ENCODE data around the gene RXRA.

- TF ChIP-seq REST (IDR thresholded peaks at IDR 0.05; ENCODE audit: borderline replicate concordance) (no peak), CTCF (IDR thresholded peaks at IDR 0.05; ENCODE audit: poor library complexity, severe bottlenecking) (no peak), RAD21 (conservative IDR thresholded peaks at IDR 0.05) (no peak), POLR2AphosphoS5 (IDR thresholded peaks at IDR 0.05) (peak; percentile 41)
These were observed 5.2 kb downstream of the RXRA start for GRCh38 chr9:134331186-134332025.
